GM18870 (cell line): ENCODE data around the gene TAS2R40.
"Not testable (repeated sequence)": the region's sequence is repeated elsewhere in the genome, so short reads cannot be mapped to it uniquely, and the experiment has no call there.

ENCODE experiments used
- ATAC-seq: cut with Tn5 transposase; IDR thresholded peaks from one replicate; pipeline ENCODE4 v1.9.1; 2021; ENCODE audit warnings: moderate library complexity; ENCODE audit not compliant: unreplicated experiment

Gene TAS2R40

GRCh38 chr7:143221737-143222136, at the start of gene TAS2R40:
Gene TAS2R40, plus strand, starts transcription at chr7:143222037. Its CDS starts 42 bp downstream, at chr7:143222079.
- ATAC-seq = no peak

DNA sequence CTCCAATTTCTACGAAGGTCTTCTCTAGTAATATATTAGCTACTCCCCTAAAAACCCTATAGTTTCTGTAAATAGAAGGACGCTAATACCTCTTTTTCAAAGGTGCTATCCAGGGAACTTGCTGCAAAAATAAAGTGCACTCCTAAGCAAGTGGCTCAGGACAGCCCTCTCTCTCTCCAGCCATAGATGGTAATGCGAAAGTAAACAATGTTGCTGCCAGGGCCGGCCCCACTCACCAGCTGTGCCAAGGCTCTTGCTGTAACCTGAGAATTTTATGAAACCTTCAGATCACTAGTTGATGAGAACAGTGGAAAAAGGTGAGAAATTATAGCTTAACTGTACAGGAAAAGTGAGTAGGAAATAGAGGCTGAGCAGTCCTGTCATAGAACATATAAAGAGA, 49.5 kb upstream of the TAS2R40 start:
- ATAC-seq = no peak

DNA sequence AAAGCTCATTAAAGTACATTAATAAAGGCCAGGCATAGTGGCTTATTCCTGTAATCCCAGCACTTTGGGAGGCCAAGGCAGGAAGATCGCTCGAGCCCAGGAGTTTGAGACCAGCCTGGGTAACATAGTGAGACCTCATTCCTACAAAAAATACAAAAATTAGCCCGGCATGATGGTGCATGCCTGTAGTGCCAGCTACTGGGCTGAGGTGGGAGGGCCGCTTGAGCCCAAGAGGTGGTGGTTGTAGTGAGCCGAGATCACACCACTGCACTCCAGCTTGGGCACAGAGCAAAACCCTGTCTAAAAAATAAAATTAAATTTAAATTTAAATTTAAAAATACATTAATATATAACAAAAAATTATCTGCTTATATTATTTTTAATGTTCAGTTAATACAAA, 45.7 kb upstream of the TAS2R40 start:
- no peak for ATAC-seq

DNA sequence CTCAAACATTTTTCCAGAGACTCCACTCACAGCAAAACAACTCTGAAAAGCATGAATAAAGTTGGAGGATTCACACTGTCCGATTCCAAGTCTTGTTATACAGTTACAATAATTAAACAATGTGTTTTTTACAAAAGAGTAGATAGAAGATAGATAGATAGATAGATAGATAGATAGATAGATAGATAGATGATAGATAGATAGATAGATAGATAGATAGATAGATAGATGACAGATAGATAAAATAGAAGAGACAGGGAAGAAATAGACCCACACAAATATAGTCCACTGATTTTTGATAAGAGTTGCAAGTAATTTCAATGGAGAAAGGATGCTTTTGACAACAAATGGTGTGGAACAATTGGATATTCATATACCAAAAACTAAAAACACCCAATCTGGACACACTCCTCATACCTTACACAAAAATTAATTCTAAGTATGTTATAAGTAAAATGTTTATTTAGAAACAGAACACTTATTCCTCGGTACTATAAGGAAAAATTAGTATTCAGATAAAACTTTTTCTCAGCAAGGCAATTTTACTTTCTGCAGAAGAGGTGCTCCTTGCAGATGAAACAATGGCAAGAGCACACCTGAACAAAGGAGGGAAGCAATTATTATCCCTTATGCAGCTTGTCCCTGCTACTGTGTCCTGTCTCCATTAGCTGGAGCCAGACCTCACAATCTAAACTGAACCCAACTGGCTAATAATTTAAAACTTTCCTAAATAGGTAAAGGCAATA, 44.3 kb upstream of the TAS2R40 start:
- ATAC-seq = no peak

GRCh38 chr7:143180771-143181170, 41.1 kb upstream of the TAS2R40 start:
- not testable (repeated sequence) for ATAC-seq

- ATAC-seq = no peak
These were observed 40.5 kb upstream of the TAS2R40 start for GRCh38 chr7:143181349-143181748.

GRCh38 chr7:143183024-143183423, 38.8 kb upstream of the TAS2R40 start, which contains the start of gene TAS2R39:
Gene TAS2R39, plus strand, starts transcription at chr7:143183419. Its CDS starts 0 bp downstream, at chr7:143183419.
- no peak for ATAC-seq

- ATAC-seq = no peak
These were observed 36.3 kb upstream of the TAS2R40 start for GRCh38 chr7:143185551-143185950.

DNA sequence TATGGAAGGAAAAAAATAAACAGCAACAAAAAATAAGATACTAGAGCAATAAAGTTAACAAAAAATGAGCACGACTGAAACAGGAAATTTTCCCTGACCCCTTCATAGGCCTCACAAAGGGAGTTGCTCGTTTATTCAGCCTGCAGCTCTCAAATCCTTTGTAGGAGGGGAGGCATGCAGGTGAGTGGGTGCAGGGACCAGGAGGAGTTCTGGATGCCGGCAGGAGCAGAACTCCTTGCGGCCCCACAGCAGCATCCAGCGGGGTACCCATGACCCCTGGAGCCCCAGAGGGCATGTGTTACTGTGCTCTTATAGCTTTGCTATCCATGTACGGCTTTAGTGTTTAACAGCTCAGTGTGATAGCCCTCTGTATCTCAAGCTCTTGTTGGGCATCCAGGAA, 32.8 kb upstream of the TAS2R40 start:
- no peak for ATAC-seq

DNA sequence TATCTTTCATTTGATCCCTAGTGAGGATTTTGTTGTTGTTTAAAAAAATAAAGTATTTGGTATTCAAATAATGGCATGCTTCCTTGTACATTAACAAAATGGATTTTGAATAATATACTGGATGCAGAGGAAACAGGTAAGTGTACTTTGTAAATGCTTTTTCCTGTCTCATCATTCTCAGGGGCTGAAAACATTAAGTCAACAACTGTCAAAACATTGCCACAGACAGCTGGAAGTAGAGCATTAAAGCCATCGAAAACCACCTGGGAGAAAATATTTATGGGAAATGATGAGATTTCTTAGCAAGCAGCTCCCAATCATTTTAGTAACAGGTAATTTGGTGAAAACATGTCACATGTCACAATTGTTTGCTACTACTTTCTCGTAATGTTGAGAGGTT, 28.0 kb upstream of the TAS2R40 start:
- ATAC-seq = no peak

GRCh38 chr7:143199040-143199439, 22.8 kb upstream of the TAS2R40 start:
- ATAC-seq = peak; percentile 43

GRCh38 chr7:143202161-143202560, 19.7 kb upstream of the TAS2R40 start:
- no peak for ATAC-seq

DNA sequence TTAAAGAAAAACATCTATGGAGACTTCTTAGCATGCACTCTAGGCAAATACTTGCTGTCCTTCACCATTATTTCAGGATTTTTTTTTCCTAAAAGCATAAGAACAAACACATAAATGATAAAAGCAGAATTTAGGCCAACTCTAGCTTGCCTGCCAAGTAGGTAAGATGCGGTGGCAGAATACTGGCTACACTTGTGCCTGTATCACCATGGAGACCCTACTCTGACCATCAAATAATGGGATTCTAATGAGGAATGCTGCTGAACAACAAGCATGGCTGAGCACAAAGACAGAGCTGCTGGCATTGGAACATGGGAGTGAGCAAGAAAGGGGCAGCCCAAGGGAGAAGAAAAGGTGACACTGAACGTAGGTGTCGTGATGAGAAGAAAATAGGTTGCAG, 18.5 kb upstream of the TAS2R40 start:
- ATAC-seq = no peak

- peak; percentile 89 for ATAC-seq
These were observed 16.1 kb upstream of the TAS2R40 start for GRCh38 chr7:143205560-143206293.

DNA sequence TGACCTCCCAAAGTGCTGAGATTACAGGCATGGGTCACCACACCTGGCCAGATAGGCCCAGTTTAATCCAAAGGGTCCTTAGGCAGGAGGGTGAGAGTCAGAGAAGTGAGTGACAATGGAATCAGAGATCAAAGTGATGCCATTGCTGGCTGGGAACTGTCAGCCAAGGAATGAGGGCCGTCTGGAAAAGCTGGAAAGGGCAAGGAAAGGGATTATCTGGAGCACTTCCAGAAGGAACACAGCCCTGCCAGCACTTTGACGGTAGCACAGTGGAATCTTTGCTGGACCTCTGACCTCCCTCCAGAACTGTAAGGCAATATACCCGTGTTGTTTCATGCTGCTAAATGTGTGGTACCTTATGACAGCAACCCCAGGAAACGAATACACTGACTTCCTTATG, 11.3 kb upstream of the TAS2R40 start:
- ATAC-seq = no peak

DNA sequence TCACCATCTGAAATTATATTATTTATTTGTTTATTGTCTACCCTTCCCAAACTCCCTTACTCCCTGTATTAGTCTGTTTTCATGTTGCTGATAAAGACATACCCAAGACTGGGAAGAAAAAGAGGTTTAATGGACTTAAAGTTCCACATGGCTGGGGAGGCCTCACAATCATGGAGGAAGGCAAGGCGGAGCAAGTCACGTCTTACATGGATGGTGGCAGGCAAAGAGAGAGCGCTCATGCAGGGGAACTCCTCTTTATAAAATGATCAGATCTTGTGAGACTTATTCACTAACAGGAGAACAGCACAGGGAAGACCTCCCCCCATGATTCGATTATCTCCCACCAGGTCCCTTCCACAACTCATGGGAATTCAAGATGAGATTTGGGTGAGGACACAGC, 8.4 kb upstream of the TAS2R40 start:
- ATAC-seq = not testable (repeated sequence)

GRCh38 chr7:143214789-143215679, 6.8 kb upstream of the TAS2R40 start:
- ATAC-seq = peak; percentile 94

DNA sequence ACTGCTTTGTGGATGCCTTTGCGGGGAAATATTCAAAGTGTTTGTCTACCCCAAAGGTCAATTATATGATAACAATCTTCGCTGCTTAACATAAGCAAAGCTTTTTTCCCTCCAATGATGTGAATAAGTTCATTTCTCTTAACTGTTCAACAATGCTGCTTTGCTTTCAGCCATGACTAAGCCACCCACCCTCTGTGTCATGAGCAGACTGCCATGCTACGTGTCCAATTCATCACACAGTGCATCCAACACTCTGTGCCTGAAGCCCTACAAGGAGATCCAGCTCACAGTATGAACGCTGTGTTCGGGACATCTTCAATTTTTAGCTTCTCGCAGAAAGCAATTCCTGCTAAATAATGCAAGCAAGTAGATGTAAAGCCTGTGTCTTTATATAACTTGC, 5.7 kb upstream of the TAS2R40 start:
- ATAC-seq = no peak

GRCh38 chr7:143216686-143217085, 5.2 kb upstream of the TAS2R40 start:
- ATAC-seq = no peak

DNA sequence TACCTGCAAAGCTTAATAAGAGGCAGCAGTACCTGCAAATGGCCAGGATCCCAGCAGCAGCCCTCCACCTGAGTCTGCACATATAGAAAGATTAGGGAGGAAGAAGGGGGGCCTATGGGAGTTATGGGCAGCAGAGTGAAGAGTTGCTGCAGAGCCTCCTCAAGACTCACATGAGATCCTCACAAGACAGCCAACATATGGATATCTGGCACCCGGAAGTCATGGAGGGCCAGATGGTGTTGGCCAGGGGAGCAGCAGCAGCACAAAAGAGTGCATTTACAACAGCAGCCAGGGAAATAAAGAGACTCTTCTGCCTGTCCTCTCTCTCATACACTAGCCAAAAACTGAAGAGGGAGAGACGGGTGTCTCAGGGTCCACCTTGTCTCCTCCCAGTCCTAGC, 4.0 kb upstream of the TAS2R40 start:
- ATAC-seq = no peak

DNA sequence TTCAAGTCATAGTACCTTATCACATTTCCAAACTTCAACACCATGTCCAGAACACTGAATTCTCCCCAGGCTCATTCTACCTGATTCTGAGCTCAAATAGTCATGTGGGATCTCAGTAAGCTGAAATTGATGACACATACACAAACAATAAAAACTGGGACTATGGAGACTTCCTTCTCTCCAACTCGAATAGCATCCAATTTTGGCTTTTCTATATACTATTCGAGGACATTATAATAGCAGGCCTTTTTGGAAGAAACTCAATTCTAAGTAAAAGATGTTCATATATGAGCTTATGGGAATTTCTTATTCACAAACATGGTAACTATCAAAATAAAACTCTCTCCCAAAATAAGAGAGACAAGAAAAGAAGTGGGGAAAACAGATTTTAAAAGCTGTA, 551 bp upstream of the TAS2R40 start:
- ATAC-seq = no peak
